Right cardiac atrium (tissue), 5 donors: ENCODE results near the gene KIAA1549. TPM values are rescaled to one million over a fixed set of nuclear protein-coding genes. Genes with fewer than 3 reads are reported as not detected.

Experiments
- ATAC-seq, 2 donors: fragments of 200-7000 bp; cut with Tn5 transposase; one replicate each; pipeline versions ENCODE4 v1.8.0 to v1.9.1; 2020; ENCODE audit warnings: moderate library complexity in 2 of 2, mild to moderate bottlenecking in 1 of 2
- DNase-seq, 3 donors: peaks; one replicate each; pipeline ENCODE4 v3.0.0-alpha.2; 2020
- H3K27ac ChIP-seq: one replicate; pipeline ENCODE4 v1.5.1; 2013; ENCODE audit warnings: mild to moderate bottlenecking, low read length, control low read depth, moderate library complexity
- H3K27me3 ChIP-seq: one replicate; pipeline ENCODE4 v1.6.1; 2013; ENCODE audit not compliant: control insufficient read depth, insufficient read depth
- H3K4me1 ChIP-seq: one replicate; pipeline ENCODE4 v1.6.1; 2013; ENCODE audit warnings: low read length; ENCODE audit not compliant: control insufficient read depth, insufficient read depth
- H3K4me3 ChIP-seq: one replicate; pipeline ENCODE4 v1.5.1; 2013; ENCODE audit warnings: low read length, control low read depth
- H3K9me3 ChIP-seq: one replicate; pipeline ENCODE4 v1.6.1; 2013; ENCODE audit warnings: low read length; ENCODE audit not compliant: control insufficient read depth
- WGBS: extraction: QIAGEN DNeasy Blood & Tissue Kit; methylation state at CpG from one replicate; pipeline ENCODE4 v1.1.7; 2013; 5-methylcytosine and 5-hydroxymethylcytosine counted together
- intact Hi-C, 4 donors: fragments of 100-400 bp; cut with DNase I; formaldehyde crosslinking; loops; one replicate each; pipeline versions ENCODE4 v1.11.0 to v1.14.0; 2022 to 2023
- polyA plus RNA-seq: library from polyadenylated mRNA; stranded (reverse); fragments of 200-250 nt; gene quantifications from one replicate; pipeline ENCODE4 v1.2.3, GENCODE V29; 2013
- total RNA-seq, 4 donors: library from RNA; stranded (reverse); fragmentation: NEBNext Ultra II Directional; extraction: Animal tissue kit (Norgen Biotek cat#: 25700); gene quantifications; one replicate each; pipeline ENCODE4 v1.2.1, GENCODE V29; 2021
- donor health status: healthy with polysubstance abuse.
- donor health status: DM: no; HTN: yes; CAD: no.
- donor health status: DM: no; HTN: no; CAD: no.
- donor health status: DM: no; HTN: yes; CAD: no; lungs with severe emphysema.
- donor health status: DM: yes; HTN: yes; CAD: no.

The KIAA1549 gene
- total and polyA plus RNA-seq, 5 donors: 0.52 to 1.9 (median 1.5) TPM

DNA sequence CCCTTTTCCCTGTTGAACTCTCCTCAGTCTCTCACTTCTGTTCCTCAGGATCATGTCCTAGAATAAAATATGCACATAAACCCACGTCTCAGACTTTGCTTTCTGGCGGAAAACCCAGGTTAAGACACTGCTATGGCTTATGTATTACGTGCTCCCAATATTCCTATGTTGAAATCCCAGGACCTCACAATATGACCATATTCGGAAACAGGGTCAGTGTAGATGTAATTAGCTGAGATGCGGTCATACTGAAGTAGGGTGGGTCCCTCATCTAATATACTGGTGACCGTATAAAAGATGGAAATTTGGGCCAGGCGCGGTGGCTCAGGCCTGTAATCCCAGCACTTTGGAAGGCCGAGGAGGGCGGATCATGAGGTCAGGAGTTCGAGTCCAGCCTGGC lies 59.9 kb downstream of the KIAA1549 start:
- no peak overlapping the region for H3K27ac ChIP-seq
- WGBS: 97% methylated on average over 11 of the region's 11 CpGs
- intact Hi-C loops: no loop called here
- H3K9me3 ChIP-seq: no peaks in the 10 kb centered on the region
- H3K4me1 ChIP-seq: no peaks in the 10 kb centered on the region
- ATAC-seq (no peak), DNase-seq (no peak)
- no peaks in the 10 kb centered on the region for H3K27me3 ChIP-seq
- no peak overlapping the region for H3K4me3 ChIP-seq

DNA sequence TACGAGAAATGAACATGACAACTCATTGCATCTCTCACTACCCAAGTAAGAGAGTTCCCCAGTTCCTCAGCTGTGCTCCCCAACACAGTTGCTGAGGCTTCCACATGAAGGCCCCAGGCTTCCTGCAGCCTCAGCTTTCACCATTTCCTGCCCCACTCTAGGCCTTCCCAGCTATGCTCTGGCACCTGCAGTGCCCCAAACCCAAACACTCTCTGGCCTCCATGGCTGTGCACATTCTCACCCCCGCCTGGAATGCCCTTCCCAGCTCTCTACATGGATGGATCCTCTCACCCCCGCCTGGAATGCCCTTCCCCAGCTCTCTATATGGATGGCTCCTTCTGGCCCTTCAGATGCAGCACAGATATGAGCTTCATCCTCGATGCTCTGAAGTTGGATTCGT lies 61.3 kb downstream of the KIAA1549 start:
- Histone ChIP-seq H3K27ac (no peak overlapping the region), H3K27me3 (no peaks in the 10 kb centered on the region), H3K4me3 (no peak overlapping the region), H3K4me1 (no peaks in the 10 kb centered on the region), H3K9me3 (no peaks in the 10 kb centered on the region)
- WGBS: 85% methylated on average over 5 of the region's 5 CpGs
- intact Hi-C loops: no loop called here
- DNase-seq (no peak), ATAC-seq (peak in 1 of 2 donors; percentile 43)

DNA sequence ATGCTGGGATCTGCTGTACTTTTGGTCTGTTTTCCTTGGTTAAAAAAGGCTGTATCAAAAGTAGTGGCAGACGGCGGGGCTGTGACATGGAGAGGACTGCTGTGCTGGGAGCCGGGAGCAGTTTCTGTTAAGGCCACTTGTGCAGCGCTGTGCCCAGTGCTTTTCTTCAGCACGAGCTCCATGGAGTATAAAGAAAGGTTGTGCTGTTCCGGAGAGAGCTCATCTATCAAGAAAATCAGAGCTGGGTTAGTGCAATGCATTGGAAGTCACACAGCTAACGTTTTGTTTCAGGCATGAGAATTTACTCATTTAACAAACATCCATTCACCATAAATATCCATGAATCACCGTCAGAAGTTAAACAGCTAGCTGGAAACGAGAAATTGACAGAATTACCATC lies 62.0 kb downstream of the KIAA1549 start:
- DNase-seq (no peak), ATAC-seq (no peak)
- H3K4me3 ChIP-seq: no peak overlapping the region
- H3K9me3 ChIP-seq: no peaks in the 10 kb centered on the region
- no peak overlapping the region for H3K27ac ChIP-seq
- H3K27me3 ChIP-seq: no peaks in the 10 kb centered on the region
- intact Hi-C loops: no loop called here
- WGBS: 83% methylated on average over 9 of the region's 9 CpGs
- H3K4me1 ChIP-seq: no peaks in the 10 kb centered on the region

DNA sequence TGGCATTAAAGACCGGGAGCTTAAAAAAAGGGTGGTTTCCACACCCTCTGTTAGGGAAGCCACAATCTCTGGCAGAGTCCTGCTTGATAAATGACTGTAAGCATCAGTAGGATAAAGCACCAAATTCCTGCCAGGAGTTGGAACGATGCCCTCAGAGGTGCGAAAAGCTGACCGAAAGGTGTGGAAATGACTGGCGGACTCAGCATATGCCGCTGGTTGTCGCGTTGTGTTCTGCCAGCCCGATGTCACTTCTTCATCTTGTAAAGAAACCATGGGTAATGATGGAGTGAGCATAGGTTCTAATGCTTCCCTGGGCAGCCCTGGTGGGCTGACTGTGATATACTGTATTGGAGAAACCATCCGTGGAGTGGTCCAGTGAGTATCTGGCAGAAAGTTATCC lies 62.4 kb downstream of the KIAA1549 start:
- no peak overlapping the region for H3K27ac ChIP-seq
- ATAC-seq: no peak
- no peak overlapping the region for H3K4me3 ChIP-seq
- 91% methylated on average over 10 of the region's 10 CpGs for WGBS
- no peaks in the 10 kb centered on the region for H3K9me3 ChIP-seq
- H3K4me1 ChIP-seq: no peaks in the 10 kb centered on the region
- no peak for DNase-seq
- H3K27me3 ChIP-seq: no peaks in the 10 kb centered on the region
- intact Hi-C loops: no loop called here

DNA sequence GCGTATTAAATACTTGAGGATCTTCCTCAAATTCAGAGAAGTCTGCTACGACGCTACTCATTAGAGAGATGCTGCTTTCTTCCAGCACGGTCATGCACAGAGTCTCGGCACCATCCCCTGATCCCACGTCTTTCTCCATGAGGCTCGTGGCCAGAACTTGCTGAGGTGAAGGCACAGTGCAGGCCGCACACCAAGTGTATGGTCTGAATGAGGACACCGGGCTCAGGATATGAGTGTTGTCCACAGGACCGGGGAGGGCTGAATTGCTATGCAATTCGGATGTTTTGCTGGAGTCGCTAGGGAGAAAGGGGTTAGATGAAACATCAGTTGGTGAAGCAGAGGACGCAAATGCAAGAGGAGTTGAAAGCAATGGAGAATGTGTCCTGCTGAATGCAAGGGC lies 63.0 kb downstream of the KIAA1549 start:
- no peaks in the 10 kb centered on the region for H3K4me1 ChIP-seq
- H3K4me3 ChIP-seq: no peak overlapping the region
- DNase-seq (no peak), ATAC-seq (no peak)
- H3K27me3 ChIP-seq: no peaks in the 10 kb centered on the region
- intact Hi-C loops: no loop called here
- no peak overlapping the region for H3K27ac ChIP-seq
- WGBS: 97% methylated on average over 13 of the region's 13 CpGs
- H3K9me3 ChIP-seq: no peaks in the 10 kb centered on the region

DNA sequence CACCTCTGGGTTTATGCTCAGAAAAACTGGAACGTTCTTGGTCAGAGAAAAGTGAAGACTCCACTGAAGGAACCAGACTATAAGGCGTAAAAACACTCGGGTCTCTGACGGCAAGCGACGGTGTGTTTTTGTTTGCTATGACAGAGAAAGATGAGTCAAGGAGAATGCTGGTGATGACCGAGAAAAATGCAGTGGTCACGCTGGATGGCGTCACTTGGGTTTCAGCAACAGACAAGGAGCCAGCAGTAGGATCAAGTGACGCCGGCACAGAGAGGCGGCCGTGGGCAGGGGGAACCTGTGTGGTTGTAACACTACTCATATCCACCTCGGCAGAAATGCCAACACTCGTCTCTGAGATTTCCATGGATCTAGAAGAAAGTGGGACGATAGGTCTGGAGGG lies 63.4 kb downstream of the KIAA1549 start:
- H3K27me3 ChIP-seq: no peaks in the 10 kb centered on the region
- no peaks in the 10 kb centered on the region for H3K9me3 ChIP-seq
- H3K4me1 ChIP-seq: no peaks in the 10 kb centered on the region
- no peak for DNase-seq
- H3K4me3 ChIP-seq: no peak overlapping the region
- no peak for ATAC-seq
- WGBS: 95% methylated on average over 16 of the region's 16 CpGs
- intact Hi-C loops: no loop called here
- no peak overlapping the region for H3K27ac ChIP-seq

DNA sequence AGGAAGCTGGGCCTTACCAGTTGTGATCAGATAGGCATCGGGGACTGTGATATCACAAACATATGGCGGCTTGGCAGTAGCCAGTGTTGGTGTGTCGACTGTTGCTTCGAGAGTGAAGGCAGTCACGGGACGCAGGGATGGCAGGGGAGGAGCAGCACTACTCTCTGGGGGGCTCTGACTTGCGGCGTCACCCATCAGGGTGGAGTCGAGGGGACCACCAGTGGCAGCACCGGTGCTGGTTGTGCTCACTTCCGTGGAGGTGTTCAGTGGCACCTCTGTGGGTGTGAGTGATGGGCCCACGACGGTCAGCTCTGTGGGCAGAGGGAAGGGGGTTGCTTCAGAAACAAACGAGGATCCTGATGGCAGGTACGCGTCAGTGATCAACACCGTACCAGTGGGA lies 64.5 kb downstream of the KIAA1549 start:
- 93% methylated on average over 17 of the region's 17 CpGs for WGBS
- Histone ChIP-seq H3K4me1 (no peaks in the 10 kb centered on the region), H3K9me3 (no peaks in the 10 kb centered on the region), H3K27me3 (no peaks in the 10 kb centered on the region), H3K27ac (no peak overlapping the region), H3K4me3 (no peak overlapping the region)
- ATAC-seq: peak in 1 of 2 donors; percentile 19
- DNase-seq: no peak
- intact Hi-C loops: no loop called here

DNA sequence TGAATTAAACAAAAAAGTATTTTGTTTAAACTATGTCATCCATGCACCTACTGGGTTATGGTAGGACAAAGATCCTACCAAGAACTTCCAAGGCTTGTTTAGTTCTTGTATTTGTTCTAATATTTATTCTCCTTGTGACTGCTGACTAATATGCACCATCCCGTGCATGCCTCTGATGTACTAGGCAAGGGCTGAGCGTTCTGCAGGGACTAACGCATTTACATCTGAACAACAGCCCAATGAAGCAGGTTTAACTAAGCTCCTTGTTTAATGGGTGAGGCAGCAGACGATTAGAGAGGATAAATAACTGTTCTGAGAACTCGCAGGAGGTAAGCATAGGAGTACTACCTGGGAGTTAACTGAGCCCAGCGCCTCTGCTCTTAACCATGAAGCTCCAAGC lies 64.9 kb downstream of the KIAA1549 start:
- no peak overlapping the region for H3K4me3 ChIP-seq
- H3K27me3 ChIP-seq: no peaks in the 10 kb centered on the region
- H3K4me1 ChIP-seq: no peaks in the 10 kb centered on the region
- H3K27ac ChIP-seq: no peak overlapping the region
- intact Hi-C loops: no loop called here
- 96% methylated on average over 6 of the region's 6 CpGs for WGBS
- ATAC-seq: no peak
- no peak for DNase-seq
- no peaks in the 10 kb centered on the region for H3K9me3 ChIP-seq

DNA sequence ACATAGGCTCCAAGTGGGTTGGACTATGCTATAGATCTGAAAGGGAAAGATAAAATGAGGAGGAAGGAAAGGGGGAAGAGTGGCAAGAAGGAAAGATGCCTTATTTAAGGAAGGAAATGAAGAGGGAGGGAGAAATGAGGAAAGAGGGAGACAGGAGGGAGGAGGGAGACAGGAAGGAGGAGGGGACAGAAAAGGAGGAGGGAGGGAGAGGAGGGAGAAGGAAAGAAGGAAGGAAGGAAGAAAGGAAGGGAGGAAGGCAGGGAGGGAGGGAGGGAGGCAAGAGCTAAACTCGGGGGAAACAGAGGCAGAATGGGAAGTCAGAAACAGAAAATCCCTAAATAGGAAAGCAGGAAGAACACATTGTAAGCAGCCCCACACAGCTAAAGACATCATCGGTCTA lies 67.4 kb downstream of the KIAA1549 start:
- 66% methylated on average over 2 of the region's 2 CpGs for WGBS

DNA sequence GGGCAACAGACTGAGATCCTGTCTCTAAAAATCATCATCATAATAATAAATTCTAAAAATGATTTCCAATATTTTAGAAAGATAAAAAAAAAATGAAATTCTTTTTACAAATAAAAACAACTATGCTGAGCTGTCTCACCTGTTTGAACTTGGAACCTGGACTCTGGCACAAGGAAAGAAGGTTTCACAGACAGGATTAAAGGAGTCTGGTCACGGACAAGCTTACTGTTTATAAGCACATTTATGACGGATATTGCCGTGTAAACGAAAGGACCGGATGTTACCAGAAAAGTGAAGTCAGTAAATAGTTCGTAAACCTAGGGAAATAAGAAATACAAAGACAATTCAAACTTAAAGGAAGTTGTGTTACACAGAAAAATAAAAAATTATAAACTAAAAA lies 70.2 kb downstream of the KIAA1549 start:
- whole genome bisulfite sequencing: 87% methylated on average over 6 of the region's 6 CpGs
- Histone ChIP-seq H3K4me3 (no peak overlapping the region), H3K9me3 (no peaks in the 10 kb centered on the region), H3K27ac (no peak overlapping the region), H3K27me3 (no peaks in the 10 kb centered on the region), H3K4me1 (no peaks in the 10 kb centered on the region)
- intact Hi-C loops: no loop called here
- DNase-seq: no peak
- no peak for ATAC-seq

More for the DNA sequence above, 67.4 kb downstream of the KIAA1549 start:
- intact Hi-C loops: no loop called here
- Histone ChIP-seq H3K9me3 (no peaks in the 10 kb centered on the region), H3K4me1 (no peaks in the 10 kb centered on the region), H3K27me3 (no peaks in the 10 kb centered on the region), H3K4me3 (no peak overlapping the region), H3K27ac (no peak overlapping the region)
- no peak for DNase-seq
- ATAC-seq: no peak

DNA sequence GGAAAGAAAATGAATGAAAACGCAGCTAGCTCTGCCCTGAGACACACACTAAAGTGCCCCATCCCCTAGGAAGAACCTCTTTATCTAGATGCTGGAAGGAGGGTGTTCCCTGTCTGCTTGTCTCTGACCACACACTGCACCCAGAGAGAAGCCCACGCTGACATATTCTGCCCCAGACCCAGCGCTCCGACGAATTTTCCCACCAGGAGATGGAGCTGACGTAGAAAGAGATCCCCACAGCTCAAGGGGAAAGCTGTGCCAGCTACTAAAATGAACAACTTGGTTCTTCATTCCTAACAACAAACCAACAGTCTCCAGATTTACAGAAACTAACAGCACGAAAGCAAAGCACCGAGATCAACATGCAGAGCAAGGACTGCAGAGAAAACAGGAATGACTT lies 73.3 kb downstream of the KIAA1549 start:
- ATAC-seq (peak in 1 of 2 donors; percentile 26), DNase-seq (no peak)
- intact Hi-C loops: no loop called here
- Histone ChIP-seq H3K27ac (no peak overlapping the region), H3K4me3 (no peak overlapping the region), H3K9me3 (no peaks in the 10 kb centered on the region), H3K4me1 (no peaks in the 10 kb centered on the region), H3K27me3 (no peaks in the 10 kb centered on the region)
- 55% methylated on average over 8 of the region's 8 CpGs for WGBS

DNA sequence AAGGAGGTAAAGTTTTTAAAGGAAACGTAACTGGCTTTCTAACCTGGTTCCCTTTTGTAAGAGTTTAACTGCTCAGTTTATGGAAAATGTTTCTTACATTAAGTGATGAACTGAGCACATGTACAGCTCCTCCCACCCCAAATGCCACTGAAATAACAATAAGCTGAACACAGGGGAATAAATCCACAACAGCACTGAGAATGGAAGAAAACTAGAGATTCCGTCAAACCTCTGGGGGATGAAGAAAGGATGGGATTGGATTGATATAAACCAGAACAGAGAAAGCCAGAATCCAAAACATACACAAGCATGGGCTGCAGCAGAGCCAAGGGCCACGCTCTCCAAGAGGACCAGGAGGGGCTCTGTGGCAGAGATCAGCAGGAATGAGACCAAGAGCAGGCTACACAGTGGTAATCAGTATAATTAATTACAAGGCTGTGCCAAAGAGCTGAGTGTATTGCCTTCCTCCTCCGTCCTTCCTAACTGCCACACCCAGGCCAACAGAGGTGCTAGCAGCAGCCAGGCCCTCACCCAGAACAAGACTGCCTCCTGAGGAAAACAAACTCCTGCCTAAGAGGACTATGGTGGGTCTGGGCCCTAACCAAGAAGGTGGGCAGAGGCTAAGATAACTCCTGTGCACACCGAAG lies 73.9 kb downstream of the KIAA1549 start:
- Histone ChIP-seq H3K4me1 (no peaks in the 10 kb centered on the region), H3K27me3 (no peaks in the 10 kb centered on the region), H3K9me3 (no peaks in the 10 kb centered on the region), H3K27ac (no peak overlapping the region), H3K4me3 (no peak overlapping the region)
- intact Hi-C loops: no loop called here
- 69% methylated on average over 5 of the region's 5 CpGs for WGBS
- ATAC-seq (peak; percentile 57 to 87), DNase-seq (no peak)
